ENCODE data around the gene CDH8.

CDH8 gene

DNA sequence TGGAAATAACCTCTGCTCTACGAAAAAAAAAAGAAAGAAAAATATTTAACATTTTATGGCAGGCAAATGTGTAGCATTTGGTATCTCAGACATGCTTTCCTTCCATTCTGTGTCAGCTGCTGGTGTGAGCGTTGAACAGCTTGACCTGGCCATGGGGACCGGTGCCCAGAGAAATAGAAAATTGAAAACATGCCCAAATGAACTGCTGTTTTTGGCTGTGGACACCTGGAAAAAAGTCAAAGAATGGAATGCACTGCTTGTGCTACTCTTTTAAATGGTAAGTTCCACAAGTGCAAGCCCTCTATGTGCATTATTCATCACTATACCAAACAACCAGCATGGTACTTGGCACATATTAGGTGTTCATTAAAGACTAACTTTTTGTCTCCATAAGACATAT lies 127.2 kb downstream of the CDH8 start:
- no peak overlapping the region for H3K4me3 ChIP-seq (ENCODE audit: low read depth, low read length)
- H3K27me3 ChIP-seq (ENCODE audit: insufficient read depth, low read depth, severe bottlenecking), result peaks cover 15% of the 10 kb centered on the region
- no peaks in the 10 kb centered on the region for H3K9me3 ChIP-seq (ENCODE audit: severe bottlenecking)
- DNase-seq, result no peak
- no peaks in the 10 kb centered on the region for H3K36me3 ChIP-seq
- no peak overlapping the region for H3K27ac ChIP-seq
- TF ChIP-seq, protein P1, sequence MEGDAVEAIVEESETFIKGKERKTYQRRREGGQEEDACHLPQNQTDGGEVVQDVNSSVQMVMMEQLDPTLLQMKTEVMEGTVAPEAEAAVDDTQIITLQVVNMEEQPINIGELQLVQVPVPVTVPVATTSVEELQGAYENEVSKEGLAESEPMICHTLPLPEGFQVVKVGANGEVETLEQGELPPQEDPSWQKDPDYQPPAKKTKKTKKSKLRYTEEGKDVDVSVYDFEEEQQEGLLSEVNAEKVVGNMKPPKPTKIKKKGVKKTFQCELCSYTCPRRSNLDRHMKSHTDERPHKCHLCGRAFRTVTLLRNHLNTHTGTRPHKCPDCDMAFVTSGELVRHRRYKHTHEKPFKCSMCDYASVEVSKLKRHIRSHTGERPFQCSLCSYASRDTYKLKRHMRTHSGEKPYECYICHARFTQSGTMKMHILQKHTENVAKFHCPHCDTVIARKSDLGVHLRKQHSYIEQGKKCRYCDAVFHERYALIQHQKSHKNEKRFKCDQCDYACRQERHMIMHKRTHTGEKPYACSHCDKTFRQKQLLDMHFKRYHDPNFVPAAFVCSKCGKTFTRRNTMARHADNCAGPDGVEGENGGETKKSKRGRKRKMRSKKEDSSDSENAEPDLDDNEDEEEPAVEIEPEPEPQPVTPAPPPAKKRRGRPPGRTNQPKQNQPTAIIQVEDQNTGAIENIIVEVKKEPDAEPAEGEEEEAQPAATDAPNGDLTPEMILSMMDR (IDR thresholded peaks at IDR 0.05; ENCODE audit: low read depth, low read length), result no peak

DNA sequence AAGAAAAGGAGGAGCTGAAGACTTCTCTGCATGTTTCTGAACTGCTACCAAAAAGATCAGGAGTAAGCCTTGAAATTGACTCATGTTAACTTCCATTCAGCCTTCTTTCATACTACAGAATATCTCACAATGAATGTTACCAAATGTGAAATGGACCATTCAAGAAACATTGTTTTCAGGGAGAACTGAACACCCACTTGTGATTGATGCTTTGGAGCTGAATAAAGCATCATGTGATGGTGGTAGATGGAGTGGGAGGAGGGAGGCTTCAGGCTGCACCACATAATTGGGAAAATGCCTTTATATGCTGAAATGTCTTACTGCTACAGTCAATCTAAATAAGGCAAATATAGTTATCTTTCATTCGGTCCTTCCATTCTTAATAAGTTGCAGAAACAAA lies 127.8 kb downstream of the CDH8 start:
- peaks cover 16% of the 10 kb centered on the region for H3K27me3 ChIP-seq (ENCODE audit: insufficient read depth, low read depth, severe bottlenecking)
- TF ChIP-seq, protein P1 (IDR thresholded peaks at IDR 0.05; ENCODE audit: low read depth, low read length), result no peak
- H3K9me3 ChIP-seq (ENCODE audit: severe bottlenecking), result no peaks in the 10 kb centered on the region
- no peak overlapping the region for H3K4me3 ChIP-seq (ENCODE audit: low read depth, low read length)
- H3K27ac ChIP-seq, result no peak overlapping the region
- no peak for DNase-seq
- H3K36me3 ChIP-seq, result no peaks in the 10 kb centered on the region

DNA sequence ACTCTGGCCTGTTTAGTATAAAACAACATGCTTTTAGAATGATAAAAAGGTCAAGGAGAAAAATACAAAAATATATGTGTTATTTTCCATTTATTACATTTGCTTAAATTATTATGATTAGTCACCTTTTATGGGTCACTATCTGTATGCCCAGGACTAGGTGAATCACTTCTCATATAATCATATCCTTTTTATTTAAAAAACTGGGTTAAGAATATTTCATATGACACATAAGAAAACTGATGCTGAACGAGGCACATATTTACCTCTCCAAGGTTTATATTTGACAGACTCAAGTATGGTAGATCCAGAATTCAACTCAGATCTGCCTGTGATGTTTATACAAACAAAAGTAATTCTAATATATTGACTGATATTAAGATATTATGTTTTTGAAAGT lies 134.5 kb downstream of the CDH8 start:
- H3K27ac ChIP-seq, result no peak overlapping the region
- peaks cover 15% of the 10 kb centered on the region for H3K27me3 ChIP-seq (ENCODE audit: insufficient read depth, low read depth, severe bottlenecking)
- H3K9me3 ChIP-seq (ENCODE audit: severe bottlenecking), result no peaks in the 10 kb centered on the region
- H3K36me3 ChIP-seq, result no peaks in the 10 kb centered on the region
- no peak for DNase-seq
- TF ChIP-seq, protein P1 (IDR thresholded peaks at IDR 0.05; ENCODE audit: low read depth, low read length), result no peak
- no peak overlapping the region for H3K4me3 ChIP-seq (ENCODE audit: low read depth, low read length)

DNA sequence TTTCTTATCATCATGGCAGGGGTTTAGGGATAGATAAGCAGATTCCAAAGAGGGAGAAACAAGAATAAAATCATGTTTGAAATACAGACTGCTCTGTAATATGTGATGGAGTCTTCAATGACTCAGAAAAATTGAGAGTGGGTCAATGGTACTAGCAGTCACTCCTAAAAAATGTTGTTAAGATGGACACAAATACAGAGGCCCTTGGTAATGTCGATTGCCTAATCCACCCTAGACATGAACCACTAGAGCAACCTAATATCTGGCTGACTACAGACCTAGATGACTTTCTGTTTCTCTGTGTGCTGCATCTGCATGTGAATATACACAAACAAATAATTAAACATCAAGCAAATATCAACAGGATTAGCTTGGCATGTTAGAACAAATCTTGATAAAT lies 135.8 kb downstream of the CDH8 start:
- DNase-seq, result no peak
- H3K27ac ChIP-seq, result no peak overlapping the region

DNA sequence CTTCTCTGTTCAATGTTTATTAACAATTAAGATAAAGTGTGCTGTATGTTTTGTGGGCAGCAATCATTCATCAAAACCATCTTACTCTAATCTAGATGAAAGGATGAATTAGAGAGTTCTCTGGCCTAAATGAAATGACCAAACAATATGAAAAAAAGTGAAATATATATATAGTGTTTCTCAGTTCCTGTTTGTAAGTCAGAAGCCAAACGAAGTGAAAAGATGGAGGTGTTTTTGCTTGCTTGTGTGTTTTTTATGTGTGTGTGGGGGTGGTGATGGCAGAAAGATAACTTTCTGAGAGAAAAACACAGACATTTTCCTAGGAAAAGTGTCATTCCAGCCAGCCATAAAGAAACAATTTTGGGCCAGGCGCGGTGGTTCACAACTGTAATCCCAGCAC lies 138.6 kb downstream of the CDH8 start:
- Histone ChIP-seq H3K27ac (no peak overlapping the region), H3K36me3 (no peaks in the 10 kb centered on the region), H3K27me3 (ENCODE audit: insufficient read depth, low read depth, severe bottlenecking) (peaks cover 26% of the 10 kb centered on the region), H3K9me3 (ENCODE audit: severe bottlenecking) (no peaks in the 10 kb centered on the region), H3K4me3 (ENCODE audit: low read depth, low read length) (no peak overlapping the region)
- DNase-seq, result no peak
- TF ChIP-seq, protein P1 (IDR thresholded peaks at IDR 0.05; ENCODE audit: low read depth, low read length), result no peak

More for the DNA sequence above, 135.8 kb downstream of the CDH8 start:
- H3K9me3 ChIP-seq (ENCODE audit: severe bottlenecking), result no peaks in the 10 kb centered on the region
- H3K4me3 ChIP-seq (ENCODE audit: low read depth, low read length), result no peak overlapping the region
- TF ChIP-seq, protein P1 (IDR thresholded peaks at IDR 0.05; ENCODE audit: low read depth, low read length), result no peak
- peaks cover 22% of the 10 kb centered on the region for H3K27me3 ChIP-seq (ENCODE audit: insufficient read depth, low read depth, severe bottlenecking)
- no peaks in the 10 kb centered on the region for H3K36me3 ChIP-seq

DNA sequence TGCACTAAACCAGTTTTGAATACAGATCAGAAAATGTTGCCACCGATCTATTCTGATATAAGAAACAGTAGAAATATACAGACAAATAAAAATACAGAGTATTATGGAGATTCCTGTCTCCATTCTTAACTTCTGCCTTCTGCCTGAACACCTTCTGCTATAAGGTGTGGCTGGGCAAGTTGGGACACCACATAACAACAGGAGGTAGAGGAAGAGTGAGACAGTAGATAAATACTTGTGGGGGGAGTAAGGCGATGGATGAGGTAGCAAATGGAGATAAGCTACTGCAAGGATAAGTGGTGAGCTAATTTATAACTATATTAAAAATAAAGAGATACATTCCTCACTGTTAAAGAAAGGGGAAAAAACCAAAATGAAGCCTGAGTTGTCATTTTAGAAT lies 143.7 kb downstream of the CDH8 start:
- no peak overlapping the region for H3K4me3 ChIP-seq (ENCODE audit: low read depth, low read length)
- H3K9me3 ChIP-seq (ENCODE audit: severe bottlenecking), result no peaks in the 10 kb centered on the region
- peaks cover 28% of the 10 kb centered on the region for H3K27me3 ChIP-seq (ENCODE audit: insufficient read depth, low read depth, severe bottlenecking)
- no peaks in the 10 kb centered on the region for H3K36me3 ChIP-seq
- DNase-seq, result no peak
- H3K27ac ChIP-seq, result no peak overlapping the region
- TF ChIP-seq, protein P1 (IDR thresholded peaks at IDR 0.05; ENCODE audit: low read depth, low read length), result no peak
